Stimulated activated naive B cell treated with anti-CD40 and anti-IgM and Interleukin-4, amounts not matched to agents 10 μg/mL and 1 μg/mL and 100 μg/mL, for 72 hours (primary cell): ENCODE data around the gene PTPN4.

Experiments
- ATAC-seq, 2 donors: fragments of 150-1000 bp; cut with Tn5 transposase; replicated peaks; 2 replicates each; pipeline ENCODE4 v1.10.0; 2021; ENCODE audit warnings: moderate library complexity in 1 of 2
- DNase-seq: peaks from one replicate; pipeline ENCODE4 v3.0.0; 2021
- H3K27ac Mint-ChIP-seq: one replicate; pipeline ENCODE4 v1.8.0; 2022; ENCODE audit warnings: mild to moderate bottlenecking, mixed read lengths
- H3K27me3 Mint-ChIP-seq, 2 donors: one replicate each; pipeline ENCODE4 v1.8.0; 2022; ENCODE audit warnings: mixed read lengths in 2 of 2
- H3K36me3 Mint-ChIP-seq, 2 donors: one replicate each; pipeline ENCODE4 v1.8.0; 2022; ENCODE audit warnings: mixed read lengths in 2 of 2, mild to moderate bottlenecking in 1 of 2
- H3K4me1 Mint-ChIP-seq, 2 donors: one replicate each; pipeline ENCODE4 v1.8.0; 2022; ENCODE audit warnings: mixed read lengths in 2 of 2, mild to moderate bottlenecking in 1 of 2
- H3K4me3 Mint-ChIP-seq, 2 donors: one replicate each; pipeline ENCODE4 v1.8.0; 2022; ENCODE audit warnings: mild to moderate bottlenecking in 2 of 2, mixed read lengths in 2 of 2, moderate library complexity in 1 of 2
- H3K9me3 Mint-ChIP-seq, 2 donors: one replicate each; pipeline ENCODE4 v1.8.0; 2022; ENCODE audit warnings: mixed read lengths in 2 of 2, mild to moderate bottlenecking in 1 of 2

The PTPN4 gene

DNA sequence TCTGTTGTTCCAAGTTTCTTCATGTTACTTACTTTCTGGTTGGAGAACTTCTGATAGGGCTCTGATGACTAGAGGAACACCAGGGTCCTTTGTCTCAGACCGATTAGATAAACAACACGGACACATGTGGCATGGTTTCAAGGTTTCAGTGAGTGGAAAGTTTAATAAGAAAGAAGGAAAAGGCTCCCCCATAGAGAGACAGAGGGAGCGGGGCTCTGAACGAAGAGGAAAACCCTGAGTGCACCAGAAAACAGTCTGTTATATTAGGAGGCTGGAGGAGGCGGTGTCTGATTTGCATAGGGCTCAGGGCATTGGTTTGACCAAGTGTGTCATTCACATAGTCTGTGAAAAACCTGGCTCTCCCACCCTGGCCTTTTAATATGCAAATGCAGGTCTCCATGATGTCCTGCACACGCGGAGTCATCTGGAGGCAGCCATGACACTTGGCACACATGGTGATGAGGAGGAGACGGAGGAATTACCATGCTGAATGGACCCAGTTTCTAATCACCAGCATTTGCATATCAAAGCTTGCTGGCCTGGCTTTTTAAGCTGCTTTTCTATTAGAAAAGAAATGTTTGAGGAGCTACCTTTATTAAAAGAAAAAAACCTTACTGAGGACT is 94.2 kb downstream of the PTPN4 start:
- DNase-seq (no peak), ATAC-seq (no peak)
- no peaks in the 10 kb centered on the region for H3K27me3 Mint-ChIP-seq
- peaks cover 7 to 17% of the 10 kb centered on the region in 2 donors for H3K4me1 Mint-ChIP-seq
- peaks cover 29 to 47% of the 10 kb centered on the region in 2 donors for H3K36me3 Mint-ChIP-seq
- H3K9me3 Mint-ChIP-seq = peaks cover 11 to 31% of the 10 kb centered on the region in 2 donors
- no peak overlapping the region for H3K27ac Mint-ChIP-seq
- H3K4me3 Mint-ChIP-seq = no peak overlapping the region

GRCh38 chr2:119856469-119856901 is 96.8 kb downstream of the PTPN4 start:
- Mint-ChIP-seq H3K4me3 (no peak overlapping the region), H3K27ac (no peak overlapping the region), H3K27me3 (no peaks in the 10 kb centered on the region), H3K9me3 (peaks cover 4 to 14% of the 10 kb centered on the region in 2 donors), H3K4me1 (peaks cover 10 to 19% of the 10 kb centered on the region in 2 donors), H3K36me3 (peaks cover 15 to 26% of the 10 kb centered on the region in 2 donors)
- DNase-seq (no peak), ATAC-seq (no peak)

DNA sequence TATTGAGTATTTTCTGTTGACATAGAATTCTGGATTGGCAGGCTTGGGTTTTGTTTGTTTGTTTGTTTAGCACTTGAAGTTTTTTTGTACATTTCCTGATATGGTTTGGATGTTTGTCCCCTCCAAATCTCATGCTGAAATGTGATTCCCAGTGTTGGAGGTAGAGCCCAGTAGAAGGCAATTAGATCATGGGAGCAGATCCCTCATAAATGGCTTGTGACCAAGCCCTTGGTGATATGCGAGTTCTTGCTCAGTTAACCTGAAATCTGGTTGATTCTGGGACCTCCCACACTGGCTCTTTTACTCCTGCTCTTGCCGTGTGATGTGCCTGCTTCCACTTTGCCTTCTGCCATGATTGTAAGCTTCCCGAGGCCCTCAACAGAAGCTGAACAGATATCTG is 98.0 kb downstream of the PTPN4 start:
- Mint-ChIP-seq H3K27me3 (no peaks in the 10 kb centered on the region), H3K36me3 (peaks cover 7 to 15% of the 10 kb centered on the region in 2 donors), H3K27ac (no peak overlapping the region), H3K4me1 (peaks cover 10 to 26% of the 10 kb centered on the region in 2 donors), H3K4me3 (no peak overlapping the region), H3K9me3 (peaks cover 4 to 6% of the 10 kb centered on the region in 2 donors)
- no peak for ATAC-seq
- no peak for DNase-seq

DNA sequence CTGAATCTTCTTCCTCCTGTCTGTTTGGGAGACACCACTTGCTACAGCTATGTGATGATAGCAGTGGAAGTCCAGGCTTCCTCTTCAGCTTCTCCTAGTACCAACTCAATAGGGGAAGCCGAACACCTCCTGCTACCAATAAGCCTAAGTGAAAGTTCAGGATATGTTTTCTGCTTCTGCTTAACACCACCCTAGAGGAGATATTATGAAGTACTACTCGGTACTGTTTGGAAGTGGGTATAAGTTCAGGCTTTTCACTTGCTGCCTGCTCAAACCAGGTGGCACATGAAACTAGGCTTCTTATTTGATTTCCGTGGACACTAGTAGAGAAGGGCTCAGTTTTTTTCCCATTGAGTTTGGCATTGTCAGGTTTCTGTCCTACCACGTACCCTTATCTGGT is 99.8 kb downstream of the PTPN4 start:
- Mint-ChIP-seq H3K27ac (no peak overlapping the region), H3K27me3 (no peaks in the 10 kb centered on the region), H3K4me3 (no peak overlapping the region), H3K4me1 (peaks cover 16 to 34% of the 10 kb centered on the region in 2 donors), H3K36me3 (peaks cover 2 to 14% of the 10 kb centered on the region in 2 donors), H3K9me3 (no peaks in the 10 kb centered on the region)
- ATAC-seq (no peak), DNase-seq (no peak)

DNA sequence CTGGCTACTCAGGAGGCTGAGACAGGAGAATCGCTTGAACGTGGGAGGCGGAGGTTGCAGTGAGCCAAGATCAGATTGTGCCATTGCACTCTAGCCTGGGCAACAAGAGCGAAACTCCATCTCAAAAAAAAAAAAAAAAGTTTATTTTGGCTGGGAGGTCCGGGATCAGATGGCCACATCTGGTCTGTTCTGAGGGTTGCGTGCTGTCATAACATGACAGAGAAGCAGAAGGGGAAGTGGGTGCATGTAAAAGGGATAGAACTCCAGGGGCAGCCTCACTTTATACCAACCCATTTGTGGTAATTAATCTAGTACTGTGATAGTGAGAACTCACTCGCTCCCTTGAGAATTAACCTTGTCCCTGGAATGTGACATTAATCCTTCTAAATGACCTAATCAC is 101.2 kb downstream of the PTPN4 start:
- peak; percentile 54 to 71 for ATAC-seq
- Mint-ChIP-seq H3K36me3 (peaks cover 2 to 14% of the 10 kb centered on the region in 2 donors), H3K4me1 (peaks cover 16 to 34% of the 10 kb centered on the region in 2 donors), H3K9me3 (no peaks in the 10 kb centered on the region), H3K4me3 (no peak overlapping the region), H3K27ac (no peak overlapping the region), H3K27me3 (no peaks in the 10 kb centered on the region)
- DNase-seq = no peak

DNA sequence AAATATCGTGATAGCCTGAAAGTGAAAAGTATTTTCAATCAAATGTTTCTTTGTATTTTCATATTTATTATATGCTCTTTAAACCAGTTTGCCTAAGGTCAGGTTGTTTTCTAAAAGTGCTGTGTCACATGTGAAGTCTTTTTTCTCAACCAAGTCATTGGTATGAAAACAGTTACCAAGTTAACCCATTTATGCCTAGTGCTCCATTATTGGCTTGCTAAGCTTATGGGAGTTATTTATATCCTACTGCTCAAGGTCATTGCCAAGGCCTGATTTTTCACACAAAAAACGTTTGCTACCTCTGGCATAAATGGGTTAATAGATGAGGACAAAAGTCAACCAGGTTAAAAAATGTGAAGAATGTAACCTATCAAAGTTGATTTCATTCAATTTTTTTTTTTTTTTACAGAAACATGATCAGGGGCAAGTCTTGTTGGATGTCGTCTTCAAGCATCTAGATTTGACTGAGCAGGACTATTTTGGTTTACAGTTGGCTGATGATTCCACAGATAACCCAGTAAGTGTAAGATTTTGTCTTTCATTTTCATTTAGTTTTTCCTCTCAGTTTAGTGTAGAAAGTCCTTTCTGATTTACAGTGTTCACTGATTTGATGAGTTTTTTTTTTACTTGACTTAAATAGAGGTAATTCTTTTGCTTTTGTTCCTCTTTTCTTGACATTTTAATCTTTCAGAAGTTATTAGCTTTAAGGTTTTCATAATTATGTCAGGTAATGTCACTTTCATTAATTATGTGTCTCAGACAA is 102.6 kb downstream of the PTPN4 start:
- Mint-ChIP-seq H3K36me3 (peaks cover 4 to 21% of the 10 kb centered on the region in 2 donors), H3K27me3 (no peaks in the 10 kb centered on the region), H3K27ac (peak overlapping the region; percentile 14), H3K9me3 (peaks cover 0 to 2% of the 10 kb centered on the region in 2 donors), H3K4me3 (no peak overlapping the region), H3K4me1 (peaks cover 20 to 39% of the 10 kb centered on the region in 2 donors)
- ATAC-seq (peak; percentile 72 to 78), DNase-seq (no peak)

DNA sequence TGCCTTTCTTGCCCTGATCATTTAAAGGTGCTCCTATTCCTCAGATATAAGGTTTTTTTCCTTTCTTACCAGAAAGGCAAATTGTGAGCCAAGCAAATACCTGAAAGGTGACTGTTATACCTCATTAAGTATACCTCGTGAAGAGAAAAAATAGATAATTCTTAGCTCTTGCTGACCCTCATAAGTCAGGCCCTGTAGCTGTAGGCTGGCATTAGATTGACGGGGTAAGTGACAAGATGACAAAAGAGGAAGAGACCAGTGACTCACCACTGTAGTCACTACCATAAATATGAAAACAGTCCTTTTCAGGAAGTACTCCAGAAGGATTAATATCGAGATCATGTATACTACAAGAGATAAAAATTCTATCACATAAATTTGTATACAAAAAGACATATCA is 104.6 kb downstream of the PTPN4 start:
- no peak overlapping the region for H3K4me3 Mint-ChIP-seq
- H3K27ac Mint-ChIP-seq = peak overlapping the region; percentile 14
- H3K27me3 Mint-ChIP-seq = no peaks in the 10 kb centered on the region
- peaks cover 21 to 37% of the 10 kb centered on the region in 2 donors for H3K4me1 Mint-ChIP-seq
- ATAC-seq (peak; percentile 88 to 92), DNase-seq (no peak)
- H3K36me3 Mint-ChIP-seq = peaks cover 4 to 18% of the 10 kb centered on the region in 2 donors
- H3K9me3 Mint-ChIP-seq = peaks cover 0 to 2% of the 10 kb centered on the region in 2 donors

DNA sequence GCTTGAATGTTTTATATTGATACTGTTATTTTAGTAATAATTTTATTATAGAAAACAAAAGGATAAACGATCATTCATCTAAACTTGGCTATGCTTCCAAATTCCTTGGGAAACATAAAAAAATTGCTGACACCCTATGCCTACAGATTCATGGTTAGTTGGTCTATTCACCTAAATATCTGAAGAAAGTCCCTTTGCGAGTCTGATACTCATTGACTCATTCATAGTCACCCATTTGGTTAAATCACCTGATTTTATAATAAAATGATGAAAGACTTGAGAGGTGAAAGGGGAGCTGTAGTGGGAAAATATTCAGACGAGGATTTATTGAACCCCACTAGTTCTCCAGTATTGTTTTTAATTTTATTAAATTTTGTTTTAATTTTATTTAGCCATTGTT is 112.0 kb downstream of the PTPN4 start:
- peaks cover 7 to 12% of the 10 kb centered on the region in 2 donors for H3K36me3 Mint-ChIP-seq
- peaks cover 0 to 3% of the 10 kb centered on the region in 2 donors for H3K9me3 Mint-ChIP-seq
- ATAC-seq (no peak), DNase-seq (no peak)
- H3K27ac Mint-ChIP-seq = no peak overlapping the region
- H3K4me3 Mint-ChIP-seq = no peak overlapping the region
- H3K4me1 Mint-ChIP-seq = peaks cover 6 to 18% of the 10 kb centered on the region in 2 donors
- no peaks in the 10 kb centered on the region for H3K27me3 Mint-ChIP-seq

- DNase-seq (no peak), ATAC-seq (no peak)
- Mint-ChIP-seq H3K4me3 (no peak overlapping the region), H3K27ac (no peak overlapping the region), H3K27me3 (no peaks in the 10 kb centered on the region), H3K4me1 (peaks cover 0 to 7% of the 10 kb centered on the region in 2 donors), H3K36me3 (peaks cover 4 to 6% of the 10 kb centered on the region in 2 donors), H3K9me3 (peaks cover 0 to 1% of the 10 kb centered on the region in 2 donors)
Observed at GRCh38 chr2:119873350-119874315, 113.9 kb downstream of the PTPN4 start.

DNA sequence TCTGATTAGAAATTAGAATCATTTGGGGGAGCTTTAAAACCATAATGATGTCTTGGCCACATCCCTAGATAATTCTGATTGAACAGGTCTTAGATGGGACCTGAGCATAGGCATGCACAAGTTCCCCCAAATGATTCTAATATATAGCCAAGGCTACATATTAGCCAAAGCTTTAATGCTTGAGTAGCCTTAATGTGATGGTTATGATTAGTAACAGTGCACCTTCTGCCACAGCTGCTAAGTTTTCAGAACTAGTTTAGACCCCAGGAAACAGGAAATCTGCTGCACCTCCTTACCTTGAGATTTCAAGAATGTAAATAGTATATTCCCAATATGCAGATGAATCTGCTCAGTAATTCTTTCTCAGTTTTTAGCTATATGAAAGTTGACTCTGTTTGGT is 119.8 kb downstream of the PTPN4 start:
- Mint-ChIP-seq H3K9me3 (no peaks in the 10 kb centered on the region), H3K36me3 (peaks cover 0 to 1% of the 10 kb centered on the region in 2 donors), H3K27ac (no peak overlapping the region), H3K4me1 (no peaks in the 10 kb centered on the region), H3K4me3 (no peak overlapping the region), H3K27me3 (no peaks in the 10 kb centered on the region)
- no peak for ATAC-seq
- DNase-seq = no peak

- peaks cover 13 to 14% of the 10 kb centered on the region in 2 donors for H3K9me3 Mint-ChIP-seq
- H3K4me3 Mint-ChIP-seq = no peak overlapping the region
- H3K27me3 Mint-ChIP-seq = no peaks in the 10 kb centered on the region
- no peak for DNase-seq
- no peaks in the 10 kb centered on the region for H3K4me1 Mint-ChIP-seq
- H3K36me3 Mint-ChIP-seq = peaks cover 32 to 51% of the 10 kb centered on the region in 2 donors
- H3K27ac Mint-ChIP-seq = no peak overlapping the region
- no peak for ATAC-seq
Observed at GRCh38 chr2:119888680-119889079, 129.0 kb downstream of the PTPN4 start.

GRCh38 chr2:119897736-119898395 is 138.1 kb downstream of the PTPN4 start:
- H3K27ac Mint-ChIP-seq = no peak overlapping the region
- DNase-seq (no peak), ATAC-seq (no peak)
- peaks cover 0 to 3% of the 10 kb centered on the region in 2 donors for H3K9me3 Mint-ChIP-seq
- no peak overlapping the region for H3K4me3 Mint-ChIP-seq
- peaks cover 28 to 44% of the 10 kb centered on the region in 2 donors for H3K36me3 Mint-ChIP-seq
- no peaks in the 10 kb centered on the region for H3K4me1 Mint-ChIP-seq
- no peaks in the 10 kb centered on the region for H3K27me3 Mint-ChIP-seq

DNA sequence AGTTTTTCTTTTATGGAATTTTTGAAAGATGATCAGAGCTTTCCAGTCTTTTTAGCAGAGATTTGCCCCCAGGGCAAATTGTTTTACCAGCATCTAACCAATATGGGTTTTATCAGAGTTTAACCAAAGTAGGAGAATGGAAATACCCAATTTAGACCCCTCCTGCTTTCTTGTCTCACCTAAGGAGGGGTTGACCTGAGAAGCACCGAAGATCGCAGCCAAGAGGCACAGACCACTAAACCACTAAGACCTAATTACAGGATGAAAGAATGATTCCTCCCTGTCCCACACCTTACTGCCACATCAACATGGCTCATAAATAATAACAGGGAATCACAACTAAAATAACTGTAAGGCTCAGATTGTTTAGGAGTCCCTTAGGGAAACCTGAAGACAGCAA is 141.3 kb downstream of the PTPN4 start:
- H3K27ac Mint-ChIP-seq = no peak overlapping the region
- H3K4me3 Mint-ChIP-seq = no peak overlapping the region
- no peaks in the 10 kb centered on the region for H3K27me3 Mint-ChIP-seq
- H3K9me3 Mint-ChIP-seq = peaks cover 6 to 9% of the 10 kb centered on the region in 2 donors
- DNase-seq (no peak), ATAC-seq (no peak)
- peaks cover 0 to 1% of the 10 kb centered on the region in 2 donors for H3K4me1 Mint-ChIP-seq
- peaks cover 40 to 62% of the 10 kb centered on the region in 2 donors for H3K36me3 Mint-ChIP-seq
